HTR-8/SVneo (cell line): ENCODE results near the gene MAPK10.
"Not testable (repeated sequence)": the region's sequence is repeated elsewhere in the genome, so short reads cannot be mapped to it uniquely, and the experiment has no call there.

Experiments
- DNase-seq: peaks from one replicate; pipeline ENCODE4 v3.0.0; 2011; ENCODE audit warnings: low spot score, mixed read lengths; ENCODE audit not compliant: insufficient read length
- FAIRE-seq: peaks from 2 replicates; lab custom pipeline; 2011; peaks lifted over from hg19 to GRCh38; lab: Jason Lieb, UNC

MAPK10 gene

GRCh38 chr4:86054286-86055032, 305.4 kb downstream of the MAPK10 start:
- FAIRE-seq (no peak), DNase-seq (no peak)

GRCh38 chr4:86050496-86050895, 309.4 kb downstream of the MAPK10 start:
- DNase-seq (no peak), FAIRE-seq (no peak)

- no peak for DNase-seq
- no peak for FAIRE-seq
These were observed 311.4 kb downstream of the MAPK10 start for GRCh38 chr4:86048426-86048825.

GRCh38 chr4:86044593-86044985, 315.3 kb downstream of the MAPK10 start:
- FAIRE-seq: no peak
- no peak for DNase-seq

- DNase-seq (no peak), FAIRE-seq (no peak)
These were observed 315.9 kb downstream of the MAPK10 start for GRCh38 chr4:86043755-86044592.

- DNase-seq: no peak
- no peak for FAIRE-seq
These were observed 321.8 kb downstream of the MAPK10 start for GRCh38 chr4:86038037-86038436.

GRCh38 chr4:86036736-86037135, 323.1 kb downstream of the MAPK10 start:
- FAIRE-seq (no peak), DNase-seq (no peak)

GRCh38 chr4:86035688-86036087, 324.2 kb downstream of the MAPK10 start:
- no peak for DNase-seq
- FAIRE-seq: no peak

GRCh38 chr4:86034616-86035015, 325.2 kb downstream of the MAPK10 start:
- FAIRE-seq (no peak), DNase-seq (no peak)

- no peak for FAIRE-seq
- no peak for DNase-seq
These were observed 326.7 kb downstream of the MAPK10 start for GRCh38 chr4:86033171-86033570.

GRCh38 chr4:86032476-86033022, 327.3 kb downstream of the MAPK10 start:
- FAIRE-seq (no peak), DNase-seq (no peak)

GRCh38 chr4:86031927-86032326, 327.9 kb downstream of the MAPK10 start:
- FAIRE-seq (no peak), DNase-seq (no peak)

- no peak for FAIRE-seq
- DNase-seq: no peak
These were observed 333.1 kb downstream of the MAPK10 start for GRCh38 chr4:86026720-86027119.

GRCh38 chr4:86021671-86022070, 338.2 kb downstream of the MAPK10 start:
- not testable (repeated sequence) for FAIRE-seq, DNase-seq

GRCh38 chr4:86019906-86020305, 339.9 kb downstream of the MAPK10 start:
- DNase-seq (no peak), FAIRE-seq (no peak)

- DNase-seq (no peak), FAIRE-seq (no peak)
These were observed 340.5 kb downstream of the MAPK10 start for GRCh38 chr4:86019362-86019761.

GRCh38 chr4:86015412-86016350, 344.2 kb downstream of the MAPK10 start:
- DNase-seq (no peak), FAIRE-seq (no peak)

GRCh38 chr4:86014599-86014998, 345.3 kb downstream of the MAPK10 start:
- FAIRE-seq (no peak), DNase-seq (no peak)

- DNase-seq: no peak
- no peak for FAIRE-seq
These were observed 346.2 kb downstream of the MAPK10 start for GRCh38 chr4:86013621-86014020.

- no peak for FAIRE-seq
- DNase-seq: no peak
These were observed 348.7 kb downstream of the MAPK10 start for GRCh38 chr4:86011117-86011516.
